PC-3 (cell line): ENCODE data around the gene ZNF287. TPM values are rescaled to one million over a fixed set of nuclear protein-coding genes. Genes with fewer than 3 reads are reported as not detected.

ENCODE experiments used
- ATAC-seq: fragments of 200-7000 bp; cut with Tn5 transposase; 2 replicates; pipeline ENCODE4 v1.9.1; 2020; ENCODE audit warnings: mild to moderate bottlenecking, moderate library complexity
- BruUV-seq: library from RNA; stranded (reverse); fragments of 400-500 nt; replicated peaks from 2 replicates; lab custom pipeline; 2021; lab: Mats Ljungman, UMichigan
- CTCF ChIA-PET: fragments of 300-600 bp; sonication (Branson Sonifier 250); formaldehyde crosslinking; loops from one replicate; lab custom pipeline; 2022; ENCODE audit warnings: antibody characterized with exemption; lab: Charles Lee
- POLR2A ChIA-PET: fragments of 300-600 bp; sonication (Branson Sonifier 250); formaldehyde crosslinking; loops from one replicate; lab custom pipeline; 2022; ENCODE audit warnings: antibody characterized with exemption; ENCODE audit not compliant: unreplicated experiment; lab: Charles Lee
- DNase-seq: peaks from one replicate; pipeline ENCODE4 v3.0.0-alpha.2; 2015
- H2AFZ ChIP-seq: fragments of 300-600 bp; sonication (generic); 2 replicates; pipeline ENCODE4 v1.6.0; 2016; ENCODE audit warnings: antibody characterized with exemption, low read length
- H3F3A ChIP-seq: fragments of 300-600 bp; sonication (generic); one replicate; pipeline ENCODE4 v1.6.0; 2017; ENCODE audit warnings: antibody characterized with exemption, low read length, control low read depth, mild to moderate bottlenecking; ENCODE audit not compliant: unreplicated experiment
- H3K27ac ChIP-seq: fragments of 300-600 bp; sonication (generic); 2 replicates; pipeline ENCODE4 v1.5.1; 2016; ENCODE audit warnings: mild to moderate bottlenecking, low read length
- H3K27me3 ChIP-seq: fragments of 300-600 bp; sonication (generic); 2 replicates; pipeline ENCODE4 v1.6.1; 2016; ENCODE audit warnings: low read length, mixed read lengths
- H3K36me3 ChIP-seq: fragments of 300-600 bp; sonication (generic); 2 replicates; pipeline ENCODE4 v1.6.1; 2016; ENCODE audit warnings: low read depth, mixed run types, low read length, mixed read lengths
- H3K4me1 ChIP-seq: fragments of 300-600 bp; sonication (generic); 2 replicates; pipeline ENCODE4 v1.5.1; 2016; ENCODE audit warnings: low read length; ENCODE audit not compliant: insufficient read depth
- H3K4me2 ChIP-seq: fragments of 300-600 bp; sonication (generic); 2 replicates; pipeline ENCODE4 v1.6.0; 2016; ENCODE audit warnings: low read length
- H3K4me3 ChIP-seq: fragments of 300-600 bp; sonication (generic); 2 replicates; pipeline ENCODE4 v1.5.1; 2016; ENCODE audit warnings: mild to moderate bottlenecking, low read length, mixed read lengths
- H3K79me2 ChIP-seq: fragments of 300-600 bp; sonication (generic); 2 replicates; pipeline ENCODE4 v1.6.1; 2017; ENCODE audit warnings: low read length, mixed read lengths
- H3K9ac ChIP-seq: fragments of 300-600 bp; sonication (generic); 2 replicates; pipeline ENCODE4 v1.6.0; 2016; ENCODE audit warnings: mild to moderate bottlenecking, low read length
- H3K9me2 ChIP-seq: fragments of 300-600 bp; sonication (generic); replicated peaks from 2 replicates; pipeline ENCODE4 v1.6.1; 2016; ENCODE audit warnings: mixed run types, low read length, mixed read lengths
- H3K9me3 ChIP-seq: fragments of 300-600 bp; sonication (generic); 2 replicates; pipeline ENCODE4 v1.6.1; 2016; ENCODE audit warnings: low read length, mixed read lengths
- H4K20me1 ChIP-seq: fragments of 300-600 bp; sonication (generic); 2 replicates; pipeline ENCODE4 v1.6.1; 2016; ENCODE audit warnings: low read length, mixed read lengths
- CTCF ChIP-seq: fragments of 300-600 bp; sonication (generic); conservative IDR thresholded peaks from 2 replicates; pipeline ENCODE4 v1.5.1; 2017; ENCODE audit warnings: antibody characterized with exemption, low read depth, mild to moderate bottlenecking, low read length
- EZH2 ChIP-seq: fragments of 300-600 bp; sonication (generic); IDR thresholded peaks from one replicate; pipeline ENCODE4 v1.6.1; 2017; ENCODE audit warnings: antibody characterized with exemption, mild to moderate bottlenecking, low read length; ENCODE audit not compliant: unreplicated experiment
- EZH2phosphoT487 ChIP-seq: fragments of 300-600 bp; sonication (generic); IDR thresholded peaks from 2 replicates; pipeline ENCODE4 v1.6.1; 2018; ENCODE audit warnings: mild to moderate bottlenecking, antibody characterized with exemption, low read length, borderline replicate concordance
- intact Hi-C: fragments of 100-400 bp; cut with micrococcal nuclease; formaldehyde crosslinking; loops from 2 replicates; pipeline ENCODE4 v1.9.0; 2023
- total RNA-seq: library from RNA; depleted of rRNA; stranded (reverse); fragments of >200 nt; gene quantifications from 2 replicates; pipeline ENCODE4 v1.2.3, GENCODE V29; 2014

Gene ZNF287
- total RNA-seq, 1 experiment from 2014 or later = 14.0 TPM

- no TSS peak for BruUV-seq
- Histone ChIP-seq H2AFZ (peak overlapping the region; percentile 96; the same call in 1 of the 2 replicates), H4K20me1 (no peaks in the 10 kb centered on the region), H3K9me2 (no peaks in the 10 kb centered on the region), H3K9ac (no peak overlapping the region), H3F3A (no peaks in the 10 kb centered on the region), H3K27me3 (no peaks in the 10 kb centered on the region), H3K36me3 (peaks cover 5% of the 10 kb centered on the region; the same call in 1 of the 2 replicates), H3K4me3 (peak overlapping the region; percentile 80; the same call in 1 of the 2 replicates), H3K9me3 (peaks cover 3% of the 10 kb centered on the region; the same call in 1 of the 2 replicates), H3K27ac (no peak overlapping the region), H3K4me2 (peak overlapping the region; percentile 94), H3K79me2 (no peaks in the 10 kb centered on the region), H3K4me1 (peaks cover 10% of the 10 kb centered on the region)
- DNase-seq (no peak), ATAC-seq (no peak)
- no peak for TF ChIP-seq EZH2
- no peak for TF ChIP-seq EZH2phosphoT487
- TF ChIP-seq CTCF = no peak
- intact Hi-C loops = no loop called here
- ChIA-PET POLR2A (no interaction called here), CTCF (no interaction called here)
Measured at GRCh38 chr17:16569358-16569712, 331 bp upstream of the ZNF287 start.

GRCh38 chr17:16552637-16553045 lies 16.4 kb downstream of the ZNF287 start:
- Histone ChIP-seq H3K4me3 (no peak overlapping the region), H3K9me2 (no peaks in the 10 kb centered on the region), H3K79me2 (no peaks in the 10 kb centered on the region), H3K4me1 (no peaks in the 10 kb centered on the region), H3F3A (no peaks in the 10 kb centered on the region), H3K9me3 (peaks cover 82% of the 10 kb centered on the region), H3K9ac (no peak overlapping the region), H3K27ac (no peak overlapping the region), H3K4me2 (no peak overlapping the region), H3K36me3 (peaks cover 68% of the 10 kb centered on the region), H2AFZ (no peak overlapping the region), H4K20me1 (no peaks in the 10 kb centered on the region), H3K27me3 (no peaks in the 10 kb centered on the region)
- intact Hi-C loops = no loop called here
- no peak for ATAC-seq
- ChIA-PET CTCF (no interaction called here), POLR2A (no interaction called here)
- DNase-seq = no peak
- no TSS peak for BruUV-seq
- TF ChIP-seq CTCF (no peak), EZH2phosphoT487 (no peak), EZH2 (no peak)

GRCh38 chr17:16551878-16552636 lies 16.9 kb downstream of the ZNF287 start:
- Histone ChIP-seq H2AFZ (no peak overlapping the region), H3K36me3 (peaks cover 62% of the 10 kb centered on the region), H3K9me2 (no peaks in the 10 kb centered on the region), H3K9me3 (peaks cover 82% of the 10 kb centered on the region), H3K4me3 (no peak overlapping the region), H3K79me2 (no peaks in the 10 kb centered on the region), H3F3A (no peaks in the 10 kb centered on the region), H3K4me1 (no peaks in the 10 kb centered on the region), H3K4me2 (no peak overlapping the region), H3K9ac (no peak overlapping the region), H4K20me1 (no peaks in the 10 kb centered on the region), H3K27me3 (no peaks in the 10 kb centered on the region), H3K27ac (no peak overlapping the region)
- TF ChIP-seq EZH2 (no peak), CTCF (no peak), EZH2phosphoT487 (no peak)
- no TSS peak for BruUV-seq
- intact Hi-C loops = no loop called here
- ChIA-PET CTCF (no interaction called here), POLR2A (no interaction called here)
- no peak for DNase-seq
- no peak for ATAC-seq
